Measurements from ENCODE around the gene ADAMTS2.

ADAMTS2 gene

DNA sequence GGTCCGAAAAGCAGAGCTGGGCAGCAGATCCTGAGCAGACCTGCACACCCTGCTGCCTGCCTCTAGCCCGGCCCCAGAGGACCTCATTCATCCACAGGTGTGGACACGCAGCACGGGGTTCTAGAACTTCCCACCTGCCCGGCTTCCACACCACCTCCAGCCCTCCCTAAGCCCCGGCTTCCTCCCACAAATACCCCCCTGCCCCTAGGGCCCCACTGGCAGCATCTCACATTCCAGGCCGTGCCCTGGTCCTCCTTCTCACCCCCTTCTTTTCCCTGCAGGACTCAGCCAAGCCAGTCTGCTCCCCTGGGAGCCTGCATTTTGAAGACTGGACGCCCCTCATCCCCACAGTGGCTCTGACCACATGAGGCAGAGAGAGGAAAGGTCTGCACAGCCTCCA lies 138.9 kb downstream of the ADAMTS2 start:
- no peak for DNase-seq
- in situ Hi-C loops (cut with HindIII; ENCODE audit: low pct_ligation_motif_present, low pct_unique_long_range_greater_than_20kb, low sequenced_read_pairs): no loop called here

DNA sequence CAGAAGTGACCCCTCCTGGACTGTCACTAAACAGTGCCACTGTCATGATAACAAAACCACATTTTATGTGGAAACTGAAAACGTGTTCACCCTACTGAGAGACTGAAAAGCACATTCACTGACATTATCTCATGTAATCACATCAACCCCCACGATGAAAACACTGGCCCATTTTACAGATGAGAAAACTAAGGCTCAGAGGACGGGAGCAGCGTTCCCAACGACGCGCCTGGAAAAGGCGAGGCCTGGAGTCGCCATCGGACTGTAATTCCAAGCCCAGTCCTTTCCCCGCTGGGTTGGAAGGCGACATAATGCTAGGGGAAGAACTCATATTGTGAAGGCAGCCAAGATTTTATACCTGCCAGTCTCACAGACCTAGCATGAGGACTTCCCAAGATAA lies 140.0 kb downstream of the ADAMTS2 start:
- DNase-seq: no peak
- in situ Hi-C loops (cut with HindIII; ENCODE audit: low pct_ligation_motif_present, low pct_unique_long_range_greater_than_20kb, low sequenced_read_pairs): no loop called here

DNA sequence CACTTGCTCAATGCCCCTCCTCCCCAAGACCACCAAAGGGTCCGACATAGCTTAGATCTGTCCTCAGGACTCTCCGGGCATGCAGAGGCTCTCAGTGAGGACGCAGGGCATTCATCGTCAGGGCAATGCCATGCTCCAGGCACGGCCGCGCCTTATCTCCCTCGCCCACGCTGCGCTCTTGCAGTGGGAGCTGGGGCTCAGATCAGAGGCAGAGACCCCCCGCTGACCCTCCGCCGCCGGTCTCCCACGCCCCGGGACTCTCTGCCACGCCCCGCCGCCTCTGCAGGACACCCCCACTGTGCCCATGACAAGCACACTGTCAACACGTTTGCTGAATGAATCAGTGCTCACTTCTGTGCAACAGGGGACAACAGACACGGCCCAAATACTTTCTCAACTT lies 140.7 kb downstream of the ADAMTS2 start:
- no peak for DNase-seq
- in situ Hi-C loops (cut with HindIII; ENCODE audit: low pct_ligation_motif_present, low pct_unique_long_range_greater_than_20kb, low sequenced_read_pairs): no loop called here

DNA sequence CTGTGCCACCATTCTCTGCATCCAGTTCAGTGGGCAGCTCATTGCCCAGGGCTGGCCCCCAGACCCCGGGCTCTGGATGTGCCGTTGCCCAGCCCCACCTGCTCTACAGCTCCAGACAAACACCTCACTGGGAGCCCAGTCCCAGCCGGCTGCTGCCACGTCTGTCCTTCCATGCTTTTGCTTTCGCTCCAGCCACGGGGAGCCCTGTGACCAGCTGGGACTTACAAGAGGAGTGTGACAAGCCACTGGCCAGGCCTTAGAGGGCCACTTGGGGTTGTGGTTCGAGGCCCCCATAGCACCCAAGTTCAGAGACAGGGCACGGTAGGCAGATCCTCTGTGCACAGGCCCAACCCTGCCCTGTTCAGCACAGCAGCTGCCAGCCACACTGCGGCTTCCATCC lies 142.0 kb downstream of the ADAMTS2 start:
- in situ Hi-C loops (cut with HindIII; ENCODE audit: low pct_ligation_motif_present, low pct_unique_long_range_greater_than_20kb, low sequenced_read_pairs): no loop called here
- no peak for DNase-seq

DNA sequence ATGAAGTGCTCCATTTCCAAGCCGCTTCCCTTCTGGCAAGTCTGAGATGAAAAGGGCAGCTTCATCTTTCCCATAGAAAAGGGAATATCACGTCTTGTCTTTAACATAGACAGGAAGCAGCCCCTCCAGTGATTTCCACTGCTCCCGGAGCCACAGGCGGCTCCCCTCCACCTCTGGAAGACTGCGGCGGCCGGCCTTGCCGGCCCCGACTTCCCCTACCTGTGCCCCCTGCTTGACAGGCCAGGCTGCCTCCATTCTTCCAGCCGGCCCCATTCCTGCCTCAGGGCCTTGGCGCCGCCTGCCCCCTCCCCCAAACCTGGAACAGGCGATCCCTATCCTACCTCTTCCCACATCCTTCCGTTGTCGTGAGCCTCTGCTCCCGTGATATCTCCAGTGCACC lies 143.3 kb downstream of the ADAMTS2 start:
- in situ Hi-C loops (cut with HindIII; ENCODE audit: low pct_ligation_motif_present, low pct_unique_long_range_greater_than_20kb, low sequenced_read_pairs): no loop called here
- DNase-seq: no peak

DNA sequence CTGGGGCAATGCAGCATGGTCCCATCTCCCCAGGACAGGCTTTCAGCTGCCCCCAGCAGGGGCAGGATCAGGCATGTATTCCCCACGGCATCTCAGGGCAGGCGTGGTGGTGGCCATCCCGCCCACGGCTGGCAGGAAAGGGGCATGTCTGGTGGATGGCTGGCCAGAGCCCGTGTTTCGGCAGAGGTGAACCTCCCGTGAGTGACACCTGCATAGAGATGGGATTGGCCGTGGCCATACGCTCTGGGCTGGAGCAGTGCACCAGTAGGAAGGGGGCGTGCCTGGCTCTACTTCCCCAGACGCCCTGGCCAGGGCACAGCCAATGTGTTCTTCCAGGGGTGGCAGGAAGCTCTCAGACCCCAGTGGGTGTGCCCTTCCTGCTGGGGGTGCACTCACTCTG lies 146.0 kb downstream of the ADAMTS2 start:
- no peak for DNase-seq
- in situ Hi-C loops (cut with HindIII; ENCODE audit: low pct_ligation_motif_present, low pct_unique_long_range_greater_than_20kb, low sequenced_read_pairs): no loop called here

DNA sequence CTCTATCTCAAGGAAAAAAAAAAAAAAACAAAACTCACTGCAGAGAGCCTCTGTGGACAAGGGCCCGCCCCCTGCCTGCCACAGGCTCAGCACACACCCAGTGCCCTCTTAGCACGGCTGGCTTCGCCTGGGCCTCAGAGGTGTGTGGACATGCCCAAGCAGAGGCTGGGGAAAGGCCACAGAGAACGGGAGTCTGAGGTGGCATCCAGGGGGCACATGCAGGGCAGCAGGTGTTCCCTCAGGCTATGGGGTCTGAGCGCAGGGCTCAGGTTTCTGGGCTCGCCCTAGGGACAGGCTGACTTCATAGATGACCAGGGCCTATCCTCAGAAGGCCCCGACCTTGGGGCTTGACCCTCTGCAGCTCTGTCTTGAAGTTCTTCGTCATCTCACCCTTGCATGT lies 146.4 kb downstream of the ADAMTS2 start:
- in situ Hi-C loops (cut with HindIII; ENCODE audit: low pct_ligation_motif_present, low pct_unique_long_range_greater_than_20kb, low sequenced_read_pairs): no loop called here
- DNase-seq: no peak

DNA sequence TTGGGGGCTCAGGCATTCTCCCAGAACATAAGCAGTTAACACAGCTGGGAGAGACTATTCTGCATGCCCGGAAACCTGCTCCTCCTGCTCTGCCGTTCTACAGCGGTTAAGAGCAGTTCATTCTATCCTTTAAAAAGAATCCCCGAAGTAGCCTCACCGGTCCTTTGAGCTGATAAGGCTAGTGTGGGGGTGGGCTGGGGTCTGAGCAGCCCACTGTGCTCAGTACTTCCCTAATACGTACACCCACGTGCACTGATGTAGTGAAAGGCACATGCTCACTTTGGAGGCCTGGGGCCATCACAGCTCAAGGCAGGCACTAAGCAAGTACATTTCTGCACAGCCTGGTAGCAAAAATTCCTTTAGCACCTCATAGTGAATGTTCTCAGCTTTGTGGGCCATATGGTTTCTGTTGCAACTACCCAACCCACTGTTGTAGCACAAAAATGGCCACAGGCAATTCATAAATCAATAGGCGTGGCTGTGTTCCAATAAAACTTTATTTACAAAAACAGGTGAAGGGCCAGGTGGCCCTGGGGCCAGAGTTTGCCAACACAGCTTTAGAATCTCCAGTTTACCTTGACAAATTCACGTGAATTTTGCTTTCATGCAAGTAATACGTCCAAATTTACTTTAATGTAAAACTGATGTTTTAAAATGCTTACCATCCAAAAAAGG lies 148.7 kb downstream of the ADAMTS2 start:
- DNase-seq: no peak
- in situ Hi-C loops (cut with HindIII; ENCODE audit: low pct_ligation_motif_present, low pct_unique_long_range_greater_than_20kb, low sequenced_read_pairs): no loop called here

DNA sequence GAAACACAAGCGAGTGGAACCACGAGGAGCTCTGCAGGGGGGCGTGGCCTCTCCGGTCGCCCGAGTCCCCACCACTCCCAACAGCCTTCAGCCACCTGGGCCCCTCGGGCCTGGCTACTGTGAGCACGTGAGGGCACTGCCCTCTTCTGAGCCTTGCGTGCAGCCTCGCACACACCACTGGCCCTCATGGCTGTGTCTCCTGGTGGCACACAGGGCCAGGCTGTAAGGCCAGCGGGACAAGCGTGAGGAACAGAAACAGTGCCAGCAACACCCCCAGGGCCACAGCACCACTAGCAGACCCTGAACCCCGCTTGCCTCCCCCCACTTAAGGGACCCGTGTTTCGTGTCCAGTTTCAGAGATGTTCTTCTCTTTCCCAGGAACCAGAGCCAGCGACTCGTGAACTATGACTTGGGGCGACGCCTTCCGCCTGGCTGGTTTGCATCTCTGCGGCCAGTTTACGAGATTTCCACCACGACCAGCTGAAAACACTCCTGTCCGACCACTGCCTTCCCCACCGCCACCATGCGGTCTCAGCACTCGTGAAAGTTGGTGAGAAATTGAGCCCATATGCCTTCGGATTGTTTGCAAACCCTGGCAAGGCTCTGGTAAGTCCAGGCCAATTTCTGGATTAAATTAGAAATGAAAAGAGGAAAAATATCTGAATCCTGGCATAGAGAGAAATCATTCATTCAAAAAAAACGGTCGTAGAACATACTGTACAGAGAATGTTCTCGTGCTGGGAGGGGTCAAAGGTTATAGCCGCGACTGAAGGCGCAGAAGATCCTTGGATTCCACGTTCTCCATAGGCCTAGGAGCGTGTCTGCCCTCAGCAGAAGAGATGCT lies 149.5 kb downstream of the ADAMTS2 start:
- DNase-seq: no peak
- in situ Hi-C loops (cut with HindIII; ENCODE audit: low pct_ligation_motif_present, low pct_unique_long_range_greater_than_20kb, low sequenced_read_pairs): no loop called here

DNA sequence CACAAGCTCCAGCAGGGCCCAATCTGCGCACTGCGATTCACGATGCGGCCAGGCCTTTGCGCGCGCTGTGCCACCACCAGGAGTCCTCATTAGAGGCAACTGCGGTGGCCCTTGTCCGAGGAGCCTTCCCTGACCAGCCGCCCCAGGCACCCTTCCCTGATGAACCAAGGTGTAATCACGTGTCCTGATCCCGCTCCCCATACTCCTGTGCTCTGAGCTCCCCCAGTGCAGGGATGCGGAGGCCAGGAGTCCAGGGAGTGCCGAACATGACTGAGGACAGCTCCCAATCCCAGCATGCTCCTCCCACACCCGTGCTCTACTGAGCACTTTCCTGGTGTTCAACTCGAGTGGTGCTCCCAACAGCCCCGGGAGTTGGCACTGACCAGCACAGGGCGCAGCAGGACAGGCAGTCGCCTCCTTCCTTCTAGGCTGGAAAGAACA lies 150.3 kb downstream of the ADAMTS2 start:
- in situ Hi-C loops (cut with HindIII; ENCODE audit: low pct_ligation_motif_present, low pct_unique_long_range_greater_than_20kb, low sequenced_read_pairs): no loop called here
- DNase-seq: no peak

DNA sequence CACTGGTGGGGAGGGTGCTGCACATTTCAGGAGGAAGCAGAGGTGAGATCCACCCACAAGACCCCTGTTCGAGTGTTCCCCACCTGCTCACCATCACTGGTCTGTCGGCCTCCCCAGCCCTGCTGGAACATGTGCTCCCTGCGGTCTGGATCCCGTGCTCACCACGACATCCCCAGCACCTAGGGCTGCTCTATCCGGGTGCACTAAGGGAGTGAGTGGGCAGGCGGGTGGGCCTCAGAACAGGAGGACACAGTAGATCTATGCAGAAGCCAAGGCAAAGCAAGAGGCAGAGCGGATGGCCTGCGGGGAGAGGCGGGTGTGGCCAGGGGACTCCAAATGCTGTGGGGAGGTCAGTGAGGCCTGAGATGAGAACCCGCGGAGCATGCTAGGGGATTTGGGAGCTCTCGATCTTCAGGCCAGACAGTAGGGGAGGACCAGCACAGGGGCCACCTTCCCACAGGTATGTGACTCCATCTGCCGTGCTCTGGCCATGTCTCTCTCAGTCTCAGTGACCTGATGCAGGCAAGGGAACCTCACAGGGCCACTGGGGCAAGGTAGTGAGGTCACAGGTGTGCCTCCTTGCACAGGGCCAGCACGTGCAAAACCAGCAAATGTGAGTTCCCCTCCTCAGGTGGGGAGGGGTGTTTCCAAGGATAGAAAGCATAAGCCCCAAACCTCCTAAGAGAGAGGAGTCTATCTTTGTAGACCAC lies 150.9 kb downstream of the ADAMTS2 start:
- DNase-seq: no peak
- in situ Hi-C loops (cut with HindIII; ENCODE audit: low pct_ligation_motif_present, low pct_unique_long_range_greater_than_20kb, low sequenced_read_pairs): no loop called here

DNA sequence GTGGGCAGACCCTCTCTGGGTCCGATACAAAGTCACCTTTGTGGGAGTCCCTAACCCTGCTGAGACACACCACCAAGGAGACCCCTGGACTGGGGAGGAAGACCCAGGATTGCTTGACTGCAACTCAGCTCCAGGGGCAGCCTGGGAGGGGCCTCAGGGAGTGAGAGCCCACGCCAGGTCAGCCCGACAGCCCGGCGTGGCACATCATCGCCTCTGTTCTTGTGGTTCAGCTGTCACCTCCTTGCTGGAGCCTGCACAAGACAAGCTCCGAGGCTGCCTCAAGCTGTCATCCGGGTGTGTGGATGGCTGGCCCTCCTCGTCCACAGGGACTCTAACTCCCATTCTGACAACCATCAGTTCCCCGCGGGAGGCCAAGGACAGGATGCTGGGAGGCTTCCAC lies 151.5 kb downstream of the ADAMTS2 start:
- in situ Hi-C loops (cut with HindIII; ENCODE audit: low pct_ligation_motif_present, low pct_unique_long_range_greater_than_20kb, low sequenced_read_pairs): no loop called here
- DNase-seq: no peak

DNA sequence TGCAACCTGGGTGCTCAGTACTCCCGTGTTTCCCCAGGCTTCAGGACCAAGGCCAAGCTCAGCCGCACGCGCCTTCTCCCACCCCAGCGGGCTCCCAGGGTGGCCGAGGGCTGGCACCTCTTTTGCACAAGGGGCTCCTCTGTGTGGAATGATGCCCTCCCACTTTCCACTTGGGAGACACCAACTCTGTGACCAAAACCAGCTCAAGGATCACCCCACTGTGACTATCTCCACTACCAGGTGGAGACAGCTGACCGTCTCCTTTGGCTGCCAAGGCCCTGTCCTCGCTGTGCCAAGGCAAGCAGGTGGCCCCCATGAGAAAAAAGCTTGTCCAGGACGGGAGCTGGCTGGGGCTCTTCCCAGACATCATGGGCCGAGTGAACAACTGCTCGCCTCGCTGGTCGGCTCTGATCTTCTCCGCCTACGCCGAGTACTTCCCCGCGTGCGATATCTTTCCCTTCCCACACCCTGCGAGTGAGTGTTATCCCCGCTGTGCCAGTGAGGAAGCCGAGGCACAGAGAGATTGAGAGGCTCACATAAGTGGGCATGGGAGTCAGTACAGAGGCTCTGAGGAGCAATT lies 152.3 kb downstream of the ADAMTS2 start:
- no peak for DNase-seq
- in situ Hi-C loops (cut with HindIII; ENCODE audit: low pct_ligation_motif_present, low pct_unique_long_range_greater_than_20kb, low sequenced_read_pairs): no loop called here

DNA sequence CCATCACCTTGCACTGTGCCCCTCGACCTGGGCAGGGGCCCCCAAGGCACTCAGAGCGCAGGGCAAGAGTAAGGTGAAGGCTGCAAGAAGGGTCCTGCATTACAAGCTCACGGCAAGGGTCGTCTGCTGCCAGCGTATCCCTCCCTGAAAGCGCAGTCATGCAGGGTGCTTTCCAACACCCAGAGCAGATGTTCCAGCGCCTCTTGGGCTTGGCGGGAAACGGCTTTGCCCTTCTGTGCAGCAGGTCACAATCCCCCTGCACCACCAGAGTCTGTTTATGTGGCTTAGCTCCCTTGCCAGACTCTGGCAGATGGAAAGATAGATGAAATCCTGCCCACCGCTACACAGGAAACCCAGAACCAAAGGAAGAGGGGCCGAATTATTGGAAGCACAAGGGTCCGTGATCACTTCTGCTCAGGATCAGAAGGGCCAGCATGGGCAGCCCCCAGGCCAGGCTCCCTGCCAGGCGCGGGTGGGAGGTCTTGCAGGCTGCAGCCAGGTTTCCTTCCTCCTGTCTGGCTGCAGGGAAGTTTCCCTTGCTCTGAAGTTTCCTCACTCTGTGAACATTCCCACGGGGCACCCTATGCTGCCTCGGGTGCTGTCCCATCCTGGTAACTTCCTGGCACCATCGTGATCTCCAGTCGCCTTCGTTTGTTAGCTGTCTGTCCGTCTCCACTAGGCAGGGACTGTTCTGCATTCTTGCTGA lies 152.9 kb downstream of the ADAMTS2 start:
- in situ Hi-C loops (cut with HindIII; ENCODE audit: low pct_ligation_motif_present, low pct_unique_long_range_greater_than_20kb, low sequenced_read_pairs): no loop called here
- no peak for DNase-seq

DNA sequence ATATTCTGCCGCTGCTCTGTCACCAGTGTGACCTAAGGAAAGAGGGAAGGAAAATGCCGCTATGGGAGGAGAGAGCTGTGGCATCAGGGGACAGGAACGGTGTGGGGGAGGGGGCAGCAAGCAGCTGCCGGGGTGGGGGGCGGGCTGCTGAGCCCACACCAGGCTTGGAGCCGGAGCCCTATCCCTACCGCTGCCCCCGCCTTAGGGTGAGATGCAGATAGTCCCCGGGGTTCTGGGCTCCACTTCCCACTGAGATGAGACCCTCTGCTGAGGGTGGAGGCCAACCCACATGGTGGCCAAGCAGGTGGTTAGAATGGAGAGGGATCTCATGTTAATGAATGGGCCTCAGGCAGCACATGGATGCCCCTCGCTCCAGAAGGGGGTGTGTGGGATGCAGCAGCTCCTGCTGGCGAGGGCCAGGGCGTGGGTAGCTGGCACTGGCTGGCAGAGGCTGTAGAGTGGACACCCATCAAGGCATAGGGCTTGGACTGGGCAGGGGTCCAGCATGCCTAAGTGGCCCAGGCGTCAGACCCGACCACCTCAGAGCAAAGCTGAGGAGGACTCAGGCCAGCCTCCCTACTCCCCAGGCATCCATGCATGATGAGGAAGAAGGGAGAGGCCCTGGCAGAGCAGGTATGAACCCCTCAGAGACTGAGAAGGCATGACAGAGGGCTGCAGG lies 153.6 kb downstream of the ADAMTS2 start:
- in situ Hi-C loops (cut with HindIII; ENCODE audit: low pct_ligation_motif_present, low pct_unique_long_range_greater_than_20kb, low sequenced_read_pairs): no loop called here
- no peak for DNase-seq

DNA sequence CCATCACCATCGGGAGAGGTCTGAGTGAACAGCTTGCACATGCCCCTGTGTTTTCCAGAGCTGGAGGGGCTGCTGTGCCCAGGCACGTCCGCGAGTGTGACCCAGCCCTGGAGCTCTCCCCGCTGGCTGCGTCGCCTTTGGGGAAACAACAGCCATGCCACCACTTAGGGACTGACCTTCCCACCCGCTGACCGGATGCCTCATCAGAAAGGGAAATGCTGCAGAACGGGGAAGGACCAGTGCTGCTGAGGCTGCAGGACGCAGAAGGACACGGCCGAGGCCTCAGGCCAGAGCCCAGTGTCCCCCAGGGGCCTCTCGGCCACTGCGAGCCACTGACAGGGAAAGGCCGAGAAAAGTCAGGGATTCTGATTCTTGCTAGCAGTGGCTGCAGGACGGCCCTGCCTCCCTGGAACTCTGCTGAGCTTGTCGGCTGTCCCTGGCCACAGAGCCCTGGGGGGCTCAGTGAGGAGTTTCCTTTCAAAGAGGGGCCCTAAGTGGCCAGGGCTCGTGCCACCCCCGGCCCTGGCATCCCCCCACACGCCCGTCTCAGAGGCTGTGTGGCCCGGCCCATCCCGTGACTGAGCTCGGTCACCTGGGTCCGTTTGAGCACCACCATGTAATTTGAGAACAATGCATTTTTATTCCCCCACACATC lies 154.3 kb downstream of the ADAMTS2 start:
- in situ Hi-C loops (cut with HindIII; ENCODE audit: low pct_ligation_motif_present, low pct_unique_long_range_greater_than_20kb, low sequenced_read_pairs): no loop called here
- no peak for DNase-seq

DNA sequence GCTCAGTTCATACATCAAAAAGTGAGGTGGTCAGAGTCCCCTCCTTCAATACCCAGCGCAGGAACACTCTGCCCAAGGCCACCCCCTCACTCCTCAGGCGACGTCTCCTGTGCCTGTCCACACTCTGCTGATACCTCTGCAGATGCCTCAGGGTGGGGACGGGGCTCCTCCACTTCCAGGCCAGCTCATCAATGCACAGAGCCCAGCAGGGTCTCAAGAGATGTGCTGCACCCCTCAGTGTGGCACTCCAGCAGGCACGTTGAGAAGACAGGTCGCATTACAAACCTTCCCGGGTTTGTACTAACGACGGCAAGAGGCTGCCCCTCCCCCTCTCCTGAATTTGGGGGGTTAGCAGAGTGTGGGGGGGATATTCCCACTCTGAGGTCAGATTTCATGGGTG lies 156.6 kb downstream of the ADAMTS2 start:
- in situ Hi-C loops (cut with HindIII; ENCODE audit: low pct_ligation_motif_present, low pct_unique_long_range_greater_than_20kb, low sequenced_read_pairs): no loop called here

More for the DNA sequence above, 156.6 kb downstream of the ADAMTS2 start:
- DNase-seq: no peak

Data from ACHN (cell line).